Mucosa of rectum (tissue), 2 donors: ENCODE results near the gene DCPS.
"Not testable (repeated sequence)": the region's sequence is repeated elsewhere in the genome, so short reads cannot be mapped to it uniquely, and the experiment has no call there.

Experiments
- H3K27ac ChIP-seq, 2 donors: one replicate each; pipeline ENCODE4 v1.7.0; 2013; ENCODE audit warnings: inconsistent platforms in 2 of 2, low read depth in 2 of 2, low read length in 2 of 2
- H3K27me3 ChIP-seq, 2 donors: one replicate each; pipeline ENCODE4 v1.7.0; 2013; ENCODE audit warnings: low read length in 2 of 2; ENCODE audit not compliant: control insufficient read depth in 2 of 2, insufficient read depth in 2 of 2
- H3K36me3 ChIP-seq, 2 donors: one replicate each; pipeline ENCODE4 v1.7.0; 2013; ENCODE audit warnings: low read length in 2 of 2; ENCODE audit not compliant: control insufficient read depth in 2 of 2, insufficient read depth in 2 of 2
- H3K4me1 ChIP-seq, 2 donors: one replicate each; pipeline ENCODE4 v1.7.0; 2013; ENCODE audit warnings: low read length in 2 of 2, mild to moderate bottlenecking in 1 of 2; ENCODE audit not compliant: control insufficient read depth in 2 of 2, insufficient read depth in 2 of 2
- H3K4me3 ChIP-seq, 2 donors: one replicate each; pipeline ENCODE4 v1.7.0; 2013; ENCODE audit warnings: low read length in 2 of 2
- H3K9ac ChIP-seq, 2 donors: one replicate each; pipeline ENCODE4 v1.7.0; 2013; ENCODE audit warnings: low read length in 2 of 2, low read depth in 1 of 2, mild to moderate bottlenecking in 1 of 2
- H3K9me3 ChIP-seq, 2 donors: one replicate each; pipeline ENCODE4 v1.7.0; 2013; ENCODE audit warnings: low read length in 2 of 2; ENCODE audit not compliant: control insufficient read depth in 2 of 2
- donor health status: healthy.
- donor health status: Normal muscosa, but diverticular disease.

The DCPS gene

DNA sequence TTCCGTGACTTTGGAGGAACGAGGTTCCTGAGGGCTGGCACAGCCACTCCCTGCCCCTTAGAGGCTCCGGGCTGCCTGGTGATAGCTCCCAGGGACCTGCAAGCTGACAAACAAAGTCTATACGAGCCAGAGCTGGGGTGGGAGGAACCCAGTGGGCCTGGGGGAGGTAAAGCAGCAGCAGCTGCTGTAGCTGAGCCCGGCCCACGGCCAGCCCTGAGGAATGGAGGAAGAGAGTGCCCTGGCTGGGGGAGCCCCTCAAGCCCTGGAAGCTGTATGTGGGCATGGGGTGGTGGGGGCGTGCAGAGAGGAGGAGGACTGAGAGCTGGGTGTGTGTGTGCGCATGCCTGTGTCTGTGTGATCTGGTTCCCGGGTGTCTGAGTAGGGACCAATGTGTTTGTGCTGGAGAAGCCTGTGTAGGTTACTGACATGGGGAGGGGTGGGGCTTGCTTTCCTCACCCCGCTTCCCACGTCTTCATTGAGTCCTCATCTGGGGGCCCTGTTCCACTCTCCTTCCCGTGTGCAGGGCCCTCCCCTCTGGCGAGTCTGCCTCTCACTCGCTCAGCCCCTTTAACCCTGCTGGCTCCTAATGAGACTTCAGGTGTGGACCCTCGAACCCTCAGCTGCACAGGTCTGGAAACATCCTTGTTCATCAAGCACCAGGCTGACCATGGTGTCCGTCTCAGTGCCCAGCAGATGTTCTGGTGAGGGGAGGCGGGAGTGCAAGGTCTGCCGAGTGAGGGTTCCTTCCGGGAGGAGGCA, 62.4 kb downstream of the DCPS start:
- peak overlapping the region in 1 of 2 donors; percentile 61 for H3K9ac ChIP-seq
- no peaks in the 10 kb centered on the region for H3K36me3 ChIP-seq
- H3K4me1 ChIP-seq, result peaks cover 15 to 36% of the 10 kb centered on the region in 2 donors
- H3K27me3 ChIP-seq, result no peaks in the 10 kb centered on the region
- H3K4me3 ChIP-seq, result peak overlapping the region; percentile 14 to 20
- H3K27ac ChIP-seq, result peak overlapping the region; percentile 76 to 78
- H3K9me3 ChIP-seq, result no peaks in the 10 kb centered on the region

DNA sequence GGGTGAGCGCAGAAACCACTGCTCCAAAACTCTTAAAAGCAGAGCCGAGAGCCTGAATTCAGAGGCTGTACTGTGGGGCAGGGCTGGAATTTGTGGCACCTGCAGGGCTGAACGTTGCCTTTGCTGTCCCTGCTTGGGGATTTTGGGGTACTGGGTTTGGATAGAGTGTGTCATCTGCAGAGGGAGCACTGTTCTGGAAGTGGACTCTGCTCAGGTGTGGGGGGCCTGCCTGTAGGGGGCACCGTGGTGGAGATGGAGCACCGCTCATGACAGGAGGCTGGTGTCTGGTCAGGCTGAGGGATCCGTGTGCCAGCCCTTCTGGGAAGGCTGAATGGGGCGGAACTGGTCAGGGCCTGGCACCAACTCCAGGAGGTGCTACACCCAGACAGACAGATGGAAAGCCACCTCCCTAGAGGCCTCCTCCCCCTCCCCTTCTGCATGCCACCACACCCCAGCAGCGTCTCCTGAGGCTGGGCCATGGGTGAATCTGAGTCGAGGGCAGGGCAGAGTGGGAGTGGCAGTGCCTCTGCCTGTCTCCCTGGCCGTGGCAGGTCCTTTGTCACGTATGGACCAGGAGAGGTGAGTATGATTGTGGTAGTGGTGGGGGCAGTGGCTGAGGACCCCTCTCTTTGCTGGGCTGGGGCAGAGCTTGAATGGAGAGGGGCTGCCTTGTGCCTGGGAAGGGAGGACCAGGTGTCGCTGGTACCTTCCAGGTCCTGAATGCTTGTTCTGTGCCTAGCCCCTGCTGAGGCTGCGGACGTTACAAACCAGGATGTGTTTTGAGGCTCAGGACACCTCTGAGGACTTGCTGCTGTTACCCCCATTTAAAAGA, 63.2 kb downstream of the DCPS start:
- Histone ChIP-seq H3K27ac (peak overlapping the region; percentile 76 to 78), H3K4me3 (peak overlapping the region; percentile 17 to 20), H3K9ac (peak overlapping the region in 1 of 2 donors; percentile 61), H3K4me1 (peaks cover 15 to 36% of the 10 kb centered on the region in 2 donors)
- H3K36me3 ChIP-seq, H3K9me3 ChIP-seq, H3K27me3 ChIP-seq: not testable (repeated sequence)

DNA sequence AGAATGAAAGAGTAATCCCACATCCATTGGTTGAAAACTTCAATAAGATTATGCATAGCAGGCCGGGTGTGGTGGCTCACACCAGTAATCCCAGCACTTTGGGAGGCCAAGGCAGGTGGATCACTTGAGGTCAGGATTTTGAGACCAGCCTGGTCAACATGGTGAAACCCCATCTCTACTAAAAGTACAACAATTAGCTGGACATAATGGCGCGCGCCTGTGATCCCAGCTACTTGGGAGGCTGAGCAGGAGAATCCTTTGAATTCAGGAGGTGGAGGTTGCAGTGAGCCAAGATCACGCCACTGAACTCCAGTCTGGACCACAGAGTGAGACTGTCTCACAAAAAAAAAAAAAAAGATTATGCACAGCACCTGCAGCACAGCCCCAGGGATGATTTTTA, 63.9 kb downstream of the DCPS start:
- peak overlapping the region in 1 of 2 donors; percentile 78 for H3K27ac ChIP-seq
- not testable (repeated sequence) for H3K36me3 ChIP-seq, H3K27me3 ChIP-seq, H3K9me3 ChIP-seq
- peak overlapping the region in 1 of 2 donors; percentile 17 for H3K4me3 ChIP-seq
- peaks cover 15 to 36% of the 10 kb centered on the region in 2 donors for H3K4me1 ChIP-seq
- peak overlapping the region in 1 of 2 donors; percentile 38 for H3K9ac ChIP-seq

DNA sequence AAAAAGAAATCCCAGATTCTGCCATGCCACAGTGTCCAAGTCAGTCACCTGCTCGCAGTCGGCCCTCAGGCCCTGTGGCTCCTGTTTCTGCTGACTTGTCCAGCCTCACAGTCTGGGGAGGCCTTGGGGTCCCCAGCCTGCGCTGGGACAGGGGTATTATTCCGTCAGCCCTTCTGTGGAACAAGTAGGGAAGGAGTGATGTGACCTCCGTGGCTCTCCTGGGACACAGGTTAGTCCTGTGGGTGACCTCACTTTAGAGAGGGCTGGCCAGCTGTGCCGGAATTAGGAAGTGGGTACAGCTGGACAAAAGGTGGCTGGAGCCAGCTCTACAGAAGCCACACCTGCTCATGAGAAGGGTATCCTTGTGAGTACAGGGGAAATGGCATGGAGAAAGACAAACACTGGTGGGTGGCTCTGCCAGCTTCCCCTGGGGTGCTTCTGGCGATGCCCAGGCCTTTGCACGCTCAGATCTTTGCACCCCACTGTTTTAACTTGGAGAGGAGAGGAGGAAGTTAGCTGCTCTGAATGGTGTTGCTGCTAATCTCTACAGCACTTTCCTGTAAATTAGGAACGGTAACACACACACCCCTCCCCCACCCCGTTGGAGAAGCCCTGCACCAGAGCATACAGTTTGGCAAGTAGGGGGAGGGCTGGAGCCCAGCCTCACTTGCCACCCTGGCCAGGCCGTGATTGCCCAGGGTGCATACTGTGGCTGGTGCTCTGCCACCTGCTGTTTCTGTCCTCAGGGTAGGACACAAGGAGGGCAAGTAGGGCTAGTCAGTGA, 64.7 kb downstream of the DCPS start:
- not testable (repeated sequence) for H3K9me3 ChIP-seq
- H3K4me1 ChIP-seq, result peaks cover 15 to 36% of the 10 kb centered on the region in 2 donors
- peak overlapping the region in 1 of 2 donors; percentile 67 for H3K27ac ChIP-seq

DNA sequence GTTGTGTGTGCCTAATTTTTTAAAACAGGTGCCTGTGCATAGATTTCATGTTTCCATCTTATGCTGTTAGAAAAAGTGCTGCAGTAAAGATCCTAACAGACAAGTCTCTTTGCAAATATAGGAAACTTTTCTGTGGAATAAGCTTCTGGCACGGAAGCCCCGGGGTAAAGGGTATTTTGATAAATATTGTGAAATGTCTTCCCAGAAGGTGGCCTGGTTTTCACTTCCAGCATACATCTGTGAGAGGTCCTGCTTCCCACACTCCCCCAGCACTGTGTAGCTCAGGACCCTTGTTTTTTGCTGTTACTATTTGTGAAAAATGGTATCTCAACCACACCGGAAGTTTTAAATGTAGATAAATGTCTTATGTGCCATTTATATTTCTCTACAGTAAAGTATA, 66.2 kb downstream of the DCPS start:
- Histone ChIP-seq H3K4me3 (no peak overlapping the region), H3K4me1 (peaks cover 15 to 36% of the 10 kb centered on the region in 2 donors), H3K27ac (no peak overlapping the region), H3K9ac (no peak overlapping the region), H3K36me3 (no peaks in the 10 kb centered on the region), H3K9me3 (no peaks in the 10 kb centered on the region), H3K27me3 (no peaks in the 10 kb centered on the region)

More for the DNA sequence above, 64.7 kb downstream of the DCPS start:
- H3K4me3 ChIP-seq, H3K27me3 ChIP-seq, H3K36me3 ChIP-seq: not testable (repeated sequence)
- peak overlapping the region in 1 of 2 donors; percentile 38 for H3K9ac ChIP-seq

DNA sequence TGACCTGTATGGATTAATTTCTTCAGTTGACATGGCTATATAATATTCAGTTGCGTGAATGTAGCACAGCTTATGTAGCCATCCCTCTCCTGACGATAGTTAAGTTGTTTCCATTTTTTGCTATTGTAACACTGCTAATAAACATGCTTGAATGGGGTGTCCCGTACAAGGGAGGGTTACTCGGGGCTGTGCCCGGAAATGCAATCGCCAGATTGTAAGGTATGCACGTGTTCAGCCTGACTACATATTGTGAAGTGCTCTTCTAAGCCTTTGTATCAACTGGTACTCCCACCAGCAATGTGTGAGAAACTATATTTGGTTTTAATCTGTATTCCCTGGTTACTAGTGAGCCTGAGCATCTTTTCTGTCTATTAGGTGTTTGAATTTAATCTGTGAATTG, 67.7 kb downstream of the DCPS start:
- no peaks in the 10 kb centered on the region for H3K36me3 ChIP-seq
- no peak overlapping the region for H3K9ac ChIP-seq
- H3K9me3 ChIP-seq, result no peaks in the 10 kb centered on the region
- H3K4me1 ChIP-seq, result peaks cover 6 to 22% of the 10 kb centered on the region in 2 donors
- no peak overlapping the region for H3K27ac ChIP-seq
- no peaks in the 10 kb centered on the region for H3K27me3 ChIP-seq
- H3K4me3 ChIP-seq, result no peak overlapping the region

DNA sequence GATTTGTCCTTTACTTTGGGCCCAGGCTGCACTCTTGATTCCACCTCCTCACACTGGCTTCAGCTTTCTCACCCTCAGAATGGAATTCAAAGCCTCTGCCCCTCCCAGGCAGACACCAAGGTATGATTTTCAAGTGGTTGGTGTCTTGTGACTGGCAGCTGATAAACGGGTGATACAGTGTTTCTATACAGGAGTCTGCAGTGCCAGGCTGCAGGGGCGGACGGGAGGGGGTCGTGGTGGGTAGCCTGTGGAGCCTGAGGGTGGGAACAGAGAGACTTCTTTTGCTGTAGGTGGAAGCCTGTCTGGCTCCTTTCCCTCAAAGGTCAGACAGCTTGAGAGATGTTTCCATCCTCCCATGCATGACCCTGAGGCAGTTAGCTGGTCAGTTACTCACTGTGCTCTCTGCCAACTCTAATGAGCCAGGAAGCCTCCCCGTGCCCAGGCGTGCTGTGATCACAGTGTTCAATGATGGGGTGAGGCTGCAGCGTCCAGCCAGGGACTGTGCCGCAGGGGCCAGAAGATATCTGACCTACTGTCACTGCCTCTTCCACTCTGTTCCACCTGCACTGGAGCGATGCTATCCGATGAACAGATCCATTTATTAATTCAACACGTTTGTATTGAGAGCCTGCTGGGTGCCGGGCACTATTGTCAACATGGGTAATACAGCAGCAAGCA, 69.7 kb downstream of the DCPS start:
- not testable (repeated sequence) for H3K9ac ChIP-seq, H3K27ac ChIP-seq, H3K4me3 ChIP-seq, H3K27me3 ChIP-seq, H3K9me3 ChIP-seq, H3K36me3 ChIP-seq, H3K4me1 ChIP-seq

DNA sequence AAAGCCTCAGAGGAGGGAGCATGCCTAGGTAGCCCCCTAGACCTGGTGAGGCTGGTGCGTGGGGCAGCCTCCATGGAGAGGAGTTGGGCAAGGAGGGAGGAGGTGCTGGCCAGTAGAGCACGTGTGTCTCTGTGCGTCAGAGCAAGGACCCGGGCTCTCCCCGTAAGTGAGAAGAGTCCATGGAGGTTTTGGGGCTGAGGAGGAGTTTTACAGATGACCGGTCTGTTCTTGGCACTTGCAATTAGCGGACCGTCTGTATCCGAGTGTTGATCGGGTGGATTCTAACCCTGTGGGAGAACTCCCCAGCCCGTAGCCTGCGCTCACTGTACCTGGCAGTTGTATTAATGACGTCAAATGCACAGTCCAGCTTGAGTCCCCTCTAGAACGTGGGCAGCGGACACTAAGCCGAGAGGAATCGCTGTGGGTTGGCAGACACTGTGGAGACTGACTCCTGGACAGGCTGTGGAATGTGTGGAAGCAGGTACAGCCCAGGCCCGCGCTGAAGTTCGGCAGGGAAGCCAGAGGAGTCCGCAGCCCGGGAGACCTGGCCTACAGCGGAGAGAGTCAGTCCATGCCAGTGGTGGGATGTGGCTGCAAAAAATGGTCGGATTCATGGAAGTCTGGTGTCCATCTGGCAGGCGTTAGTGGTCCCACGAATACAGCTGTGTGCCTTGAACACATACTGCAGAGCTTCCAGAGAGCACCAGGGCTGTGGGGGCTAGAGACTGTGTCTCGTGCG, 70.9 kb downstream of the DCPS start:
- H3K9me3 ChIP-seq, H3K36me3 ChIP-seq, H3K27ac ChIP-seq, H3K27me3 ChIP-seq, H3K9ac ChIP-seq, H3K4me1 ChIP-seq, H3K4me3 ChIP-seq: not testable (repeated sequence)

DNA sequence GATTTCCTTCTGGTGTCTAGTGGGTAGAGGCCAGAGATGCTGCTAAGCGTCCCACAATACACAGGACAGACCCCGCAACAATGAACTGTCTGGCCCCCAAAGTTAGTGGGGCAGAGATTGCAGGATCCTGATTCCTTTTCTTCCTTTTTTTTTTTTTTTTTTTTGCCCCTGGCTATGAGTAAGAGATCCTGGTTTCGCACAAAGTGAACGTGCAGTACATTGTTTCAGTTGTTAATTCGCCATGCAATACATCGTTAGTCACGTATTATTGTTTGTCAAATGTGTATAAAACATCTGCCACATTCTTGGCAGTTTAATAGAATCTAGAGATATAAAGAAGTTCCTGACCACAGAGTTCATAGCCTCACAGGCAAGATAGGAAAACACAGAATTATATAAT, 71.9 kb downstream of the DCPS start:
- H3K9me3 ChIP-seq, result no peaks in the 10 kb centered on the region
- H3K4me1 ChIP-seq, result peaks cover 0 to 3% of the 10 kb centered on the region in 2 donors
- H3K27me3 ChIP-seq, result no peaks in the 10 kb centered on the region
- H3K9ac ChIP-seq, result no peak overlapping the region
- no peak overlapping the region for H3K27ac ChIP-seq
- no peaks in the 10 kb centered on the region for H3K36me3 ChIP-seq
- H3K4me3 ChIP-seq, result no peak overlapping the region
